IMR-90 (cell line): ENCODE measurements around the gene SLAMF8. TPM values are rescaled to one million over a fixed set of nuclear protein-coding genes. Genes with fewer than 3 reads are reported as not detected.

Experiments used
- ATAC-seq: fragments of 200-7000 bp; cut with Tn5 transposase; 2 replicates; pipeline ENCODE4 v1.9.1; 2020; ENCODE audit warnings: low read depth, mild to moderate bottlenecking, moderate library complexity
- BruUV-seq: library from RNA; stranded (reverse); fragments of 400-500 nt; replicated peaks from 2 replicates; lab custom pipeline; 2021; lab: Mats Ljungman, UMichigan
- CTCF ChIA-PET: fragments of 300-600 bp; formaldehyde crosslinking; extraction: SDS; loops from one replicate; lab custom pipeline; 2021; ENCODE audit warnings: antibody characterized with exemption; lab: Yijun Ruan, JAX
- POLR2A ChIA-PET: fragments of 300-600 bp; sonication (Branson Sonifier 250); formaldehyde crosslinking; loops from one replicate; lab custom pipeline; 2022; ENCODE audit warnings: antibody characterized with exemption; ENCODE audit not compliant: unreplicated experiment; lab: Charles Lee
- DNase-seq: peaks from one replicate; pipeline ENCODE4 v3.0.0; 2013
- H2AFZ ChIP-seq: replicated peaks from 2 replicates; pipeline ENCODE3; 2013; ENCODE audit warnings: low read length, mild to moderate bottlenecking; ENCODE audit not compliant: poor library complexity
- H2AK5ac ChIP-seq: 2 replicates; pipeline ENCODE4 v1.6.1; 2013; ENCODE audit warnings: low read depth, low read length, inconsistent platforms
- H2AK9ac ChIP-seq: replicated peaks from 2 replicates; pipeline ENCODE3; 2013; ENCODE audit warnings: mild to moderate bottlenecking, low read depth, low read length, moderate library complexity; ENCODE audit not compliant: poor library complexity
- H2BK120ac ChIP-seq: 2 replicates; pipeline ENCODE4 v1.6.1; 2013; ENCODE audit warnings: low read depth, low read length, inconsistent platforms
- H2BK15ac ChIP-seq: 3 replicates; pipeline ENCODE4 v1.6.1; 2013; ENCODE audit warnings: low read depth, low read length, inconsistent platforms
- H2BK20ac ChIP-seq: 2 replicates; pipeline ENCODE4 v1.6.1; 2013; ENCODE audit warnings: low read depth, mild to moderate bottlenecking, inconsistent platforms, low read length, moderate library complexity
- H2BK5ac ChIP-seq: 2 replicates; pipeline ENCODE4 v1.6.1; 2013; ENCODE audit warnings: mild to moderate bottlenecking, low read depth, low read length, inconsistent platforms; ENCODE audit not compliant: poor library complexity, severe bottlenecking
- H3K14ac ChIP-seq: replicated peaks from 2 replicates; pipeline ENCODE4 v1.6.1; 2013; ENCODE audit warnings: low read depth, low read length, inconsistent platforms
- H3K18ac ChIP-seq: 2 replicates; pipeline ENCODE4 v1.6.1; 2013; ENCODE audit warnings: low read depth, low read length, control low read depth
- H3K23ac ChIP-seq: 2 replicates; pipeline ENCODE4 v1.6.1; 2013; ENCODE audit warnings: low read depth, low read length, inconsistent platforms
- H3K27ac ChIP-seq: 2 replicates; pipeline ENCODE4 v1.5.1; 2013; ENCODE audit warnings: mild to moderate bottlenecking, control low read depth, low read length; ENCODE audit not compliant: insufficient read depth
- H3K27me3 ChIP-seq: 2 replicates; pipeline ENCODE4 v1.6.1; 2013; ENCODE audit warnings: low read length; ENCODE audit not compliant: control insufficient read depth, insufficient read depth
- H3K36me3 ChIP-seq: 2 replicates; pipeline ENCODE4 v1.6.1; 2013; ENCODE audit warnings: low read length, mixed read lengths; ENCODE audit not compliant: control insufficient read depth, insufficient read depth
- H3K4ac ChIP-seq: 2 replicates; pipeline ENCODE4 v1.6.1; 2013; ENCODE audit warnings: low read depth, low read length, inconsistent platforms
- H3K4me1 ChIP-seq: 2 replicates; pipeline ENCODE4 v1.6.1; 2013; ENCODE audit warnings: low read length, mixed read lengths; ENCODE audit not compliant: control insufficient read depth, insufficient read depth
- H3K4me2 ChIP-seq: 2 replicates; pipeline ENCODE4 v1.6.1; 2013; ENCODE audit warnings: low read depth, mild to moderate bottlenecking, control low read depth, low read length, moderate library complexity
- H3K4me3 ChIP-seq: 2 replicates; pipeline ENCODE4 v1.5.1; 2013; ENCODE audit warnings: low read depth, mild to moderate bottlenecking, control low read depth, low read length, moderate library complexity; ENCODE audit not compliant: insufficient read depth
- H3K56ac ChIP-seq: 2 replicates; pipeline ENCODE4 v1.6.1; 2013; ENCODE audit warnings: low read length, inconsistent platforms; ENCODE audit not compliant: insufficient read depth; ENCODE audit errors: extremely low read depth
- H3K79me1 ChIP-seq, 2 experiments: 2 replicates each; pipeline ENCODE4 v1.6.1; 2013; ENCODE audit warnings: low read length in 2 of 2, inconsistent platforms in 1 of 2, low read depth in 1 of 2
- H3K9ac ChIP-seq: 2 replicates; pipeline ENCODE4 v1.6.1; 2013; ENCODE audit warnings: low read depth, low read length, control low read depth
- H3K9me1 ChIP-seq: 2 replicates; pipeline ENCODE4 v1.6.1; 2013; ENCODE audit warnings: low read length, inconsistent platforms; ENCODE audit not compliant: insufficient read depth
- H3K9me3 ChIP-seq: 2 replicates; pipeline ENCODE4 v1.6.1; 2013; ENCODE audit warnings: low read length; ENCODE audit not compliant: control insufficient read depth, insufficient read depth
- H4K20me1 ChIP-seq: 2 replicates; pipeline ENCODE4 v1.6.1; 2013; ENCODE audit warnings: low read length, inconsistent platforms; ENCODE audit not compliant: insufficient read depth
- H4K5ac ChIP-seq: 2 replicates; pipeline ENCODE4 v1.6.1; 2013; ENCODE audit warnings: mild to moderate bottlenecking, low read depth, low read length, control low read depth
- H4K8ac ChIP-seq, 2 experiments: 2 replicates each; pipeline ENCODE4 v1.6.1; 2013; ENCODE audit warnings: low read depth in 2 of 2, low read length in 2 of 2, control low read depth in 1 of 2, inconsistent platforms in 1 of 2
- H4K91ac ChIP-seq: 2 replicates; pipeline ENCODE4 v1.6.1; 2013; ENCODE audit warnings: low read depth, low read length, inconsistent platforms; ENCODE audit not compliant: insufficient read depth
- BHLHE40 ChIP-seq: fragments of 150-350 bp; IDR thresholded peaks from 2 replicates; pipeline ENCODE4 v1.6.1; 2016; ENCODE audit warnings: mild to moderate bottlenecking, low read depth, low read length
- CEBPB ChIP-seq: IDR thresholded peaks from 2 replicates; pipeline ENCODE4 v1.6.1; 2012; ENCODE audit warnings: low read depth, low read length, improper control_type of control experiment
- CHD1 ChIP-seq: IDR thresholded peaks from 2 replicates; pipeline ENCODE4 v1.6.1; 2012; ENCODE audit warnings: low read depth, low read length, improper control_type of control experiment
- MAFK ChIP-seq: IDR thresholded peaks from 2 replicates; pipeline ENCODE4 v1.6.1; 2012; ENCODE audit warnings: low read depth, low read length, improper control_type of control experiment
- MAZ ChIP-seq: IDR thresholded peaks from 2 replicates; pipeline ENCODE4 v1.6.1; 2012; ENCODE audit warnings: low read depth, mild to moderate bottlenecking, low read length, improper control_type of control experiment, moderate library complexity, borderline replicate concordance
- NFE2L2 ChIP-seq: fragments of 150-350 bp; IDR thresholded peaks from 2 replicates; pipeline ENCODE4 v1.6.1; 2016; ENCODE audit warnings: low read depth, mild to moderate bottlenecking, low read length
- RAD21 ChIP-seq: IDR thresholded peaks from 2 replicates; pipeline ENCODE4 v1.6.1; 2012; ENCODE audit warnings: low read length, improper control_type of control experiment
- RCOR1 ChIP-seq: IDR thresholded peaks from 2 replicates; pipeline ENCODE4 v1.6.1; 2012; ENCODE audit warnings: mild to moderate bottlenecking, low read length, improper control_type of control experiment; ENCODE audit not compliant: insufficient replicate concordance
- RFX5 ChIP-seq: IDR thresholded peaks from 2 replicates; pipeline ENCODE4 v1.8.0; 2012; ENCODE audit warnings: low read depth, mild to moderate bottlenecking, low read length, moderate library complexity
- SMC3 ChIP-seq: fragments of 150-350 bp; IDR thresholded peaks from 2 replicates; pipeline ENCODE4 v1.6.1; 2016; ENCODE audit warnings: low read depth, mild to moderate bottlenecking, antibody characterized with exemption, low read length, moderate library complexity
- WGBS, 2 experiments: methylation state at CpG; one replicate each; pipeline versions ENCODE4 v1.1.5 to v1.1.7; 2013; ENCODE audit warnings: missing lambda C conversion rate in 2 of 2; ENCODE audit not compliant: insufficient read length in 1 of 2; ENCODE audit errors: extremely low coverage in 2 of 2; 5-methylcytosine and 5-hydroxymethylcytosine counted together
- dilution Hi-C: fragments of 300-500 bp; cut with HindIII; formaldehyde crosslinking; loops from one replicate; pipeline ENCODE4 v1.14.3; 2018; ENCODE audit warnings: low sequenced_read_pairs; ENCODE audit not compliant: unreplicated experiment
- in situ Hi-C: fragments of 300-500 bp; cut with MboI; formaldehyde crosslinking; loops from 3 replicates; pipeline ENCODE4 v1.14.3; 2019; ENCODE audit warnings: low sequenced_read_pairs, inconsistent platforms, mixed read lengths
- intact Hi-C: fragments of 100-400 bp; cut with micrococcal nuclease; formaldehyde crosslinking; loops from 2 replicates; pipeline ENCODE4 v1.10.0; 2022
- polyA plus RNA-seq, 3 experiments: library from polyadenylated mRNA; depleted of rRNA; stranded (reverse); fragments of >200 nt; gene quantifications; 2 replicates each; pipeline ENCODE4 v1.2.3, GENCODE V29; 2012; ENCODE audit warnings: low replicate concordance in 1 of 3
- total RNA-seq: library from RNA; depleted of rRNA; stranded (reverse); fragments of >200 nt; gene quantifications from 2 replicates; pipeline ENCODE4 v1.2.3, GENCODE V29; 2012
- TF ChIP-seq, protein P1 (sequence below): conservative IDR thresholded peaks from 2 replicates; pipeline ENCODE4 v1.5.1; 2012; ENCODE audit warnings: mild to moderate bottlenecking, low read depth, low read length, improper control_type of control experiment
- TF ChIP-seq, protein P2 (sequence below): fragments of 150-350 bp; IDR thresholded peaks from 2 replicates; pipeline ENCODE4 v1.6.1; 2017; ENCODE audit warnings: mild to moderate bottlenecking, antibody characterized with exemption, low read length, low read depth

Gene SLAMF8
- total and polyA plus RNA-seq, 2 of the 4 experiments (the other 2 are of a cell fraction): 0.07 TPM; not detected in 1

GRCh38 chr1:159780583-159781582, 45.8 kb upstream of the SLAMF8 start, which contains the start of gene DUSP23:
DUSP23 (plus strand) TSS chr1:159780962; CDS start chr1:159781101, 139 bp downstream.
- Histone ChIP-seq H3K4me2 (peak within 1 kb of the TSS; percentile 68), H3K4me3 (peak within 1 kb of the TSS; percentile 60), H3K14ac (0 out of 2 replicates have a peak within 1 kb of the TSS, but pooled peaks have one; percentile 10), H3K4ac (no peak within 1 kb of the TSS), H2BK20ac (no peak within 1 kb of the TSS), H3K56ac (no peak within 1 kb of the TSS), H3K27ac (no peak within 1 kb of the TSS), H4K8ac (peak within 1 kb of the TSS in 1 of 2 experiments; percentile 29; a peak in 1 of 4 replicates), H4K5ac (no peak within 1 kb of the TSS), H3K4me1 (no peaks in the 10 kb centered on the region), H3K9me3 (no peaks in the 10 kb centered on the region), H4K20me1 (no peaks in the 10 kb centered on the region), H4K91ac (no peak within 1 kb of the TSS), H3K79me1 (no peaks in the 10 kb centered on the region), H3K27me3 (no peaks in the 10 kb centered on the region), H3K18ac (no peak within 1 kb of the TSS), H2AK5ac (no peak within 1 kb of the TSS), H3K23ac (no peak within 1 kb of the TSS), H2BK120ac (no peak within 1 kb of the TSS), H3K9me1 (no peaks in the 10 kb centered on the region; the same call in 1 of the 2 replicates), H3K36me3 (no peaks in the 10 kb centered on the region), H2BK5ac (no peak within 1 kb of the TSS), H2AK9ac (peak within 1 kb of the TSS; percentile 69), H2BK15ac (no peak within 1 kb of the TSS), H3K9ac (0 out of 2 replicates have a peak within 1 kb of the TSS, but pooled peaks have one; percentile 17), H2AFZ (peak within 1 kb of the TSS; percentile 96)
- CTCF ChIA-PET: interaction anchor here (0.5 to 2.1 kb wide), 7 partner anchors 16 to 465 kb away, joined by 3 to 8 read pairs (median 5); no protein-coding TSS in a partner anchor
- dilution Hi-C loops (loop anchor here (25.0 kb wide), 1 partner anchor 106 kb away; no protein-coding TSS in a partner anchor), intact Hi-C loops (loop anchor here (1.0 to 5.0 kb wide), 7 partner anchors 18 to 620 kb away; partner anchors contain the start of gene TAGLN2), in situ Hi-C loops (loop anchor here (10.0 kb wide), 2 partner anchors 224 to 254 kb away; partner anchors contain the start of gene PIGM)
- POLR2A ChIA-PET: no interaction called here
- peak; percentile 96 for DNase-seq
- BruUV-seq: no TSS peak
- ATAC-seq: peak; percentile 99
- 2% methylated on average over 22 of the region's 88 CpGs; no CpG with 5 or more reads in 1 of the 2 experiments for WGBS, 2 experiments
- TF ChIP-seq RAD21: peak; percentile 80
- TF ChIP-seq MAZ: peak; percentile 81
- TF ChIP-seq NFE2L2: peak; percentile 2; the same call in 1 of the 2 replicates
- TF ChIP-seq CEBPB: peak; percentile 96
- no peak for TF ChIP-seq RFX5
- no peak for TF ChIP-seq CHD1
- 0 out of 2 replicates have a peak, but pooled peaks have one; percentile 12 for TF ChIP-seq BHLHE40
- TF ChIP-seq, protein P1, sequence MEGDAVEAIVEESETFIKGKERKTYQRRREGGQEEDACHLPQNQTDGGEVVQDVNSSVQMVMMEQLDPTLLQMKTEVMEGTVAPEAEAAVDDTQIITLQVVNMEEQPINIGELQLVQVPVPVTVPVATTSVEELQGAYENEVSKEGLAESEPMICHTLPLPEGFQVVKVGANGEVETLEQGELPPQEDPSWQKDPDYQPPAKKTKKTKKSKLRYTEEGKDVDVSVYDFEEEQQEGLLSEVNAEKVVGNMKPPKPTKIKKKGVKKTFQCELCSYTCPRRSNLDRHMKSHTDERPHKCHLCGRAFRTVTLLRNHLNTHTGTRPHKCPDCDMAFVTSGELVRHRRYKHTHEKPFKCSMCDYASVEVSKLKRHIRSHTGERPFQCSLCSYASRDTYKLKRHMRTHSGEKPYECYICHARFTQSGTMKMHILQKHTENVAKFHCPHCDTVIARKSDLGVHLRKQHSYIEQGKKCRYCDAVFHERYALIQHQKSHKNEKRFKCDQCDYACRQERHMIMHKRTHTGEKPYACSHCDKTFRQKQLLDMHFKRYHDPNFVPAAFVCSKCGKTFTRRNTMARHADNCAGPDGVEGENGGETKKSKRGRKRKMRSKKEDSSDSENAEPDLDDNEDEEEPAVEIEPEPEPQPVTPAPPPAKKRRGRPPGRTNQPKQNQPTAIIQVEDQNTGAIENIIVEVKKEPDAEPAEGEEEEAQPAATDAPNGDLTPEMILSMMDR: peak; percentile 96
- no peak; the same call in 1 of the 2 replicates for TF ChIP-seq MAFK
- TF ChIP-seq, protein P2, sequence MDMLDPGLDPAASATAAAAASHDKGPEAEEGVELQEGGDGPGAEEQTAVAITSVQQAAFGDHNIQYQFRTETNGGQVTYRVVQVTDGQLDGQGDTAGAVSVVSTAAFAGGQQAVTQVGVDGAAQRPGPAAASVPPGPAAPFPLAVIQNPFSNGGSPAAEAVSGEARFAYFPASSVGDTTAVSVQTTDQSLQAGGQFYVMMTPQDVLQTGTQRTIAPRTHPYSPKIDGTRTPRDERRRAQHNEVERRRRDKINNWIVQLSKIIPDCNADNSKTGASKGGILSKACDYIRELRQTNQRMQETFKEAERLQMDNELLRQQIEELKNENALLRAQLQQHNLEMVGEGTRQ: peak; percentile 87
- TF ChIP-seq SMC3: peak; percentile 85
- no peak for TF ChIP-seq RCOR1
